Osteocyte (in vitro differentiated cells): ENCODE results near the gene COL4A2. TPM values are rescaled to one million over a fixed set of nuclear protein-coding genes. Genes with fewer than 3 reads are reported as not detected.

ENCODE experiments used
- DNase-seq: peaks from one replicate; pipeline ENCODE4 v3.0.0; 2021; ENCODE audit warnings: mixed read lengths; ENCODE audit not compliant: unreplicated experiment; ENCODE audit errors: extremely low spot score
- H3K27ac Mint-ChIP-seq: one replicate; pipeline ENCODE4 v1.8.0; 2021; ENCODE audit warnings: mild to moderate bottlenecking, mixed read lengths; ENCODE audit not compliant: unreplicated experiment
- H3K27me3 Mint-ChIP-seq: one replicate; pipeline ENCODE4 v1.8.0; 2021; ENCODE audit warnings: mixed read lengths; ENCODE audit not compliant: unreplicated experiment
- H3K36me3 Mint-ChIP-seq: one replicate; pipeline ENCODE4 v1.8.0; 2021; ENCODE audit warnings: mixed read lengths; ENCODE audit not compliant: unreplicated experiment
- H3K4me1 Mint-ChIP-seq: one replicate; pipeline ENCODE4 v1.8.0; 2021; ENCODE audit warnings: mixed read lengths; ENCODE audit not compliant: unreplicated experiment
- H3K4me3 Mint-ChIP-seq: one replicate; pipeline ENCODE4 v1.8.0; 2021; ENCODE audit warnings: mild to moderate bottlenecking, moderate library complexity, mixed read lengths; ENCODE audit not compliant: unreplicated experiment
- H3K9me3 Mint-ChIP-seq: one replicate; pipeline ENCODE4 v1.8.0; 2021; ENCODE audit warnings: mixed read lengths; ENCODE audit not compliant: unreplicated experiment
- total RNA-seq: library from RNA; stranded (reverse); gene quantifications from 2 replicates; pipeline ENCODE4 v1.2.1, GENCODE V29; 2021
- TF ChIP-seq, protein P1 (sequence below): fragments of 200-600 bp; sonication (generic); IDR thresholded peaks from 2 replicates; pipeline ENCODE4 v1.5.0; 2021; ENCODE audit warnings: antibody characterized with exemption, mild to moderate bottlenecking, moderate library complexity

Gene COL4A2
- total RNA-seq, 1 donor from 2014 or later, result 2,001 TPM

DNA sequence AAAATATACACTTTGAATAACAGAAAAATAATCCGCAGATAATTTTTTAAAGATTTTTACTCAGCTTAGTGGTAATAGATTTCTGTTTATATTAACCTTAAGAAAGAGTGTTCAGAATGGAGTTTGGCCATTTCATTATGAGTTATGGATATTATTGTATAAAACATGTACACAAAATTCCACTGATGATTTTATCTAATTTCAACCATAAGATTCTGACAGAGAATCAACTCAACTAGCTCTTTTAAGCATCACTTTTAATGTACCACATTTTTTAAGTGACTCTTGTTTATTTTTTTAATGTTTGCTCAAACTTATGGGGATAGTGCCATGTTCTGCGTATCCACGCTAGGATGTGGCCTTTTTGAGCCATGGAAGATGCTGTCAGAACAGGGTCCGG is 75.7 kb downstream of the COL4A2 start:
- Mint-ChIP-seq H3K36me3 (peaks cover 27% of the 10 kb centered on the region), H3K4me1 (peaks cover 63% of the 10 kb centered on the region), H3K27me3 (no peaks in the 10 kb centered on the region), H3K9me3 (no peaks in the 10 kb centered on the region), H3K4me3 (no peak overlapping the region), H3K27ac (peak overlapping the region; percentile 96)
- DNase-seq, result no peak
- TF ChIP-seq, protein P1, sequence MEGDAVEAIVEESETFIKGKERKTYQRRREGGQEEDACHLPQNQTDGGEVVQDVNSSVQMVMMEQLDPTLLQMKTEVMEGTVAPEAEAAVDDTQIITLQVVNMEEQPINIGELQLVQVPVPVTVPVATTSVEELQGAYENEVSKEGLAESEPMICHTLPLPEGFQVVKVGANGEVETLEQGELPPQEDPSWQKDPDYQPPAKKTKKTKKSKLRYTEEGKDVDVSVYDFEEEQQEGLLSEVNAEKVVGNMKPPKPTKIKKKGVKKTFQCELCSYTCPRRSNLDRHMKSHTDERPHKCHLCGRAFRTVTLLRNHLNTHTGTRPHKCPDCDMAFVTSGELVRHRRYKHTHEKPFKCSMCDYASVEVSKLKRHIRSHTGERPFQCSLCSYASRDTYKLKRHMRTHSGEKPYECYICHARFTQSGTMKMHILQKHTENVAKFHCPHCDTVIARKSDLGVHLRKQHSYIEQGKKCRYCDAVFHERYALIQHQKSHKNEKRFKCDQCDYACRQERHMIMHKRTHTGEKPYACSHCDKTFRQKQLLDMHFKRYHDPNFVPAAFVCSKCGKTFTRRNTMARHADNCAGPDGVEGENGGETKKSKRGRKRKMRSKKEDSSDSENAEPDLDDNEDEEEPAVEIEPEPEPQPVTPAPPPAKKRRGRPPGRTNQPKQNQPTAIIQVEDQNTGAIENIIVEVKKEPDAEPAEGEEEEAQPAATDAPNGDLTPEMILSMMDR, result no peak

DNA sequence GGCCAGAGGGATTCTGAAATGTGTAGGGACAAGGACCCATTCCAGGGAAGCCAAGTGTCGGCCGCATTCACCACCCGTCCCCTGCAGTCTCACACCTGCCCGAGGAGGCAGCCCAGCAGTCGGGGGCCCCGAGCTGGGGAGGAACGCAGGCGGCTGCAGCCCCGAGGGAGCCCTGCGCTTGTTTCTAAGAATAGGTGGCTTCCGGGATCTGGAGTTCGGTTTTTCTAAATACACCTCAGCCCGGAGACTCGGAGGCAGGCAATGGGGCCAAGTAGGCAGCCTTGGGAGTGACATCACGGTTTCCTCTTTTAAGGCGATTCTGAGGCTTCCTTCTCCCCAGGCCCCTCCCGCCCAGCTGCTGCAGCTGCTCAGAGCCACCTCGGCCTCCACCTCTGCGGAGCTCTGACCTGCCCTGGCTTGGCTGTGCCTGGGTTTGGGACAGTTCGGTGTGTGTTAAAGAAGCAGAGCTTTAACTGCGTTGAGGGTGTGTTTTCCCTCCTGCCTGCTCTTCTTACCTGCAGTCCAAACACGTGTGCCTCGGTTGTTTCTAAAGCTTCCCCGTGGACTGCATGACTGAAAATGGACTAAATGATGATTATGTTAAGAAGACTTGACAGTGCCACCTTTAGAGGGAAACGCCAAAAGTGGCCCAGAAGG is 80.5 kb downstream of the COL4A2 start:
- Mint-ChIP-seq H3K4me1 (peaks cover 66% of the 10 kb centered on the region), H3K27ac (peak overlapping the region; percentile 98), H3K4me3 (peak overlapping the region; percentile 49), H3K27me3 (no peaks in the 10 kb centered on the region), H3K9me3 (no peaks in the 10 kb centered on the region), H3K36me3 (peaks cover 29% of the 10 kb centered on the region)
- no peak for DNase-seq
- TF ChIP-seq, protein P1, result no peak

DNA sequence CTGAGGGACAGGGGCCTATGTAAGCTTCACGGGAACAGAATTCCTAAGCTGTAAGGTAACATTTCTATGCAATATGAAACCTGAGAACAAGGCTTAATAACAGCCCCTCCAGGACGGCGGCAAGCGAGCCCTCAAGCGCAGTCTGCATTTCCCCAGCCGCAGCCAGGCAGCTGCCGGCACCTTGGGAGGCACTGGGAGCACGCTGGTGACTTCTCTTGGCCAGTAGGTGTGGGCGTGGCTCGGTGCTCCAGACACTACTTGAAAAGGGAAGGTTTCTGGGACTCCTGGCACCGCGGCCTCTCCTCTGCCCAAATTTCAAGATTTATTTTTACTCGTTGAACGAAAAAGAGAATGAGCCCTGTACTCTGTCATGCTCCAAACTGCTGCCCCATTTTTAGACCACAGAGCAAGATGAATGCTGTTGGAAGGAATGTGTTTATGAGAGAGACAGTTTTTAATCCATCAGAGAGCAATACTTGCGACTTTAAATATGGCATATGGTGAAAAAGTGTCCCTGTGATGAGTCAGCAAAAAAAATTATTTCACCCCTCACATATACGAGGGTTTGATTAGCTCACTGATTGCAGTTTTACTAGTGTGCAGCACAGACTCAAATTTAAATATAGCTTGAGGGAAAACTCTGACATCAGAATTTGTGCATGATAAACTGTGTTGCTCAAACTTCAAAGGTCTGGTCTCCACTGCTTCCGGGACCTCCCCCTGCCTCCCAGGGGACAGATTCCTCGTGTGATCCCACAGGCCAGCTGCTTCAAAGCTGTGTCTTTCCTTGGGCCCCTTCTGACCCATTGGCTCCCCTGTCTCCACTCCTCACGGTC is 81.2 kb downstream of the COL4A2 start:
- no peaks in the 10 kb centered on the region for H3K9me3 Mint-ChIP-seq
- TF ChIP-seq, protein P1, result no peak

DNA sequence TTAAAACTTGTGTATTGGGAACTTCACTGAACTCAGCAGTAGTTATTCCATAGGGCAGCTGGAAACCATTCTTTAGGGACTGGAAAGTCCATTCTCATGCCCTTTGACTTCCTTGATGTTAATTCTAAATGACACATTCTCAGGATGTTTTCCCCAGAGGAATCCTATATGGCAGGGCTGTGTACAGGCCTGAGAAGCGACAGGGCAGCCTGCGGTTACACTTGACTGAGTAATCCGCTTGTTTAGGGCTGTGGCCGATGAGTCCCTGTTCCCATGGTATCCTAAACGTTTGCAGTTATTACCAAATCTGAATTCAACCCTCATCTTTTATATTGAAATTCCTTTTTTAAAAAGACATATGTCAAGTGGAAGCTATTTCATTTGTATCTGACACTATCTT is 83.5 kb downstream of the COL4A2 start:
- TF ChIP-seq, protein P1, result no peak
- Mint-ChIP-seq H3K4me3 (no peak overlapping the region), H3K9me3 (no peaks in the 10 kb centered on the region), H3K27me3 (no peaks in the 10 kb centered on the region), H3K36me3 (peaks cover 21% of the 10 kb centered on the region), H3K4me1 (peaks cover 84% of the 10 kb centered on the region), H3K27ac (peak overlapping the region; percentile 98)
- no peak for DNase-seq

More for the DNA sequence above, 81.2 kb downstream of the COL4A2 start:
- no peak for DNase-seq
- Mint-ChIP-seq H3K36me3 (peaks cover 23% of the 10 kb centered on the region), H3K27me3 (no peaks in the 10 kb centered on the region), H3K27ac (peak overlapping the region; percentile 98), H3K4me1 (peaks cover 67% of the 10 kb centered on the region), H3K4me3 (peak overlapping the region; percentile 49)

DNA sequence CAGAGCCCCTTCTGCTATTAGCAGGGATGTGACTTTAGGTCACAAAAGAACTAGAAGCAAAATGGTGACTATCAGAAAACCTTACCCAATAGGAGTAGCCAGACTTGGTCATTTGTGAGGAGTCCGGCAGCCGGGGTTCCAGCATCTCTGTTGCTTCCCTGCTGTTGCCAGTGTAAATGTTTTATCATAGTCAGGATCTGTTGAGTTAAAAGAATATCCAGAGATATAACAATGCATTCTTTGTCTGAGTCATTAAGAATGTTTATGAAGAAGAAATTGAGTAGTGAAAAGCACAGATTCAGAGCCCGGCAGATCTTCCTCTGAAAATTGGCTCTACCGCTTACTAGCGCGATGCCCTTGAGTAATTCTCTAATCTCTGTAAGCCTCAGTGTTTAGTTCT is 84.2 kb downstream of the COL4A2 start:
- TF ChIP-seq, protein P1, result no peak
- Mint-ChIP-seq H3K27me3 (no peaks in the 10 kb centered on the region), H3K4me1 (peaks cover 92% of the 10 kb centered on the region), H3K36me3 (peaks cover 21% of the 10 kb centered on the region), H3K27ac (peak overlapping the region; percentile 98), H3K4me3 (peak overlapping the region; percentile 45), H3K9me3 (no peaks in the 10 kb centered on the region)
- no peak for DNase-seq
